ENCODE results near the gene KRTAP10-10.

DNA sequence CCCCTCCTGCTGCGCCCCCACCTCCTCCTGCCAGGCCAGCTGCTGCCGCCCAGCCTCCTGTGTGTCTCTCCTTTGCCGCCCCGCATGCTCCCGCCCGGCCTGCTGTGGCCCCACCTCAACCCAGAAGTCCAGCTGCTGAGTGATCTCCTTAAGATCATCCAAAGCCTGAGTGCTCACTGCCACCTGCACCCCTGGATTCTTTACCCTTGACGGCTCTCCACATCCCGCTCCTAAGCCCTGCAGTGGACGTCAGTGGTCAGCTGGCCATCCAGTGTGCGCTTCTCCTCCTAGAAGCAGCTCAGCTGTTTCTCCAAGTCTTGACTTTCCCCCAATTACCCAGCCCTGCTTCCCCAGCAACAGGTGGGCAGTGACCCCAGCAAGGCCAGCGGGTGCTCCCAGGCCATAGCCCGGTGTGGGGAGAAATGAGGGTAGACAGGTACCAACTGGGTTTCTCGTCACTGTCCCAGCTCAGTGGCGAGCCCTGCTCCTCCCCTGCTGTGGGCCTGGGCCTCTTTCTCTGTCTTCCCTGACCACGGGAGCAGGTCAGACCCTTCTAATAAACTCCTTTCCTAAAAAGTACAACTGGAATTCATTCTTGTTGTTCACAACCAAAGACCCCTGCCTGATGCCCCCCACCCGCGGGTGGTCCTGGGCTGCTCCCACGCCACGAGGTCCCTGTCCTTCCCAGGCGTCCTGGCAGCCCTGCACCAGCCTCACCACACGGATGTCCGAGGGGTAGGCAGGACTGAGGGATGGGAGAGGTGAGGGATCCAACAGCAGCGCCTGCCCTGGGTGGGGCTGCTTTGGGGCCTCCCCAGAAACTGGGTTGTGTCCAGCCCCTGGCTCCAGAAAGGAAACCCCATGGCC, 35.3 kb upstream of the KRTAP10-10 start:
- TF ChIP-seq, protein P1, sequence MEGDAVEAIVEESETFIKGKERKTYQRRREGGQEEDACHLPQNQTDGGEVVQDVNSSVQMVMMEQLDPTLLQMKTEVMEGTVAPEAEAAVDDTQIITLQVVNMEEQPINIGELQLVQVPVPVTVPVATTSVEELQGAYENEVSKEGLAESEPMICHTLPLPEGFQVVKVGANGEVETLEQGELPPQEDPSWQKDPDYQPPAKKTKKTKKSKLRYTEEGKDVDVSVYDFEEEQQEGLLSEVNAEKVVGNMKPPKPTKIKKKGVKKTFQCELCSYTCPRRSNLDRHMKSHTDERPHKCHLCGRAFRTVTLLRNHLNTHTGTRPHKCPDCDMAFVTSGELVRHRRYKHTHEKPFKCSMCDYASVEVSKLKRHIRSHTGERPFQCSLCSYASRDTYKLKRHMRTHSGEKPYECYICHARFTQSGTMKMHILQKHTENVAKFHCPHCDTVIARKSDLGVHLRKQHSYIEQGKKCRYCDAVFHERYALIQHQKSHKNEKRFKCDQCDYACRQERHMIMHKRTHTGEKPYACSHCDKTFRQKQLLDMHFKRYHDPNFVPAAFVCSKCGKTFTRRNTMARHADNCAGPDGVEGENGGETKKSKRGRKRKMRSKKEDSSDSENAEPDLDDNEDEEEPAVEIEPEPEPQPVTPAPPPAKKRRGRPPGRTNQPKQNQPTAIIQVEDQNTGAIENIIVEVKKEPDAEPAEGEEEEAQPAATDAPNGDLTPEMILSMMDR (IDR thresholded peaks at IDR 0.05), result no peak
- TF ChIP-seq EZH2 (IDR thresholded peaks at IDR 0.05), result no peak

All from neural progenitor cell (in vitro differentiated cells).